ENCODE data around the gene VEZT.
"Not testable (repeated sequence)": the region's sequence is repeated elsewhere in the genome, so short reads cannot be mapped to it uniquely, and the experiment has no call there.

DNA sequence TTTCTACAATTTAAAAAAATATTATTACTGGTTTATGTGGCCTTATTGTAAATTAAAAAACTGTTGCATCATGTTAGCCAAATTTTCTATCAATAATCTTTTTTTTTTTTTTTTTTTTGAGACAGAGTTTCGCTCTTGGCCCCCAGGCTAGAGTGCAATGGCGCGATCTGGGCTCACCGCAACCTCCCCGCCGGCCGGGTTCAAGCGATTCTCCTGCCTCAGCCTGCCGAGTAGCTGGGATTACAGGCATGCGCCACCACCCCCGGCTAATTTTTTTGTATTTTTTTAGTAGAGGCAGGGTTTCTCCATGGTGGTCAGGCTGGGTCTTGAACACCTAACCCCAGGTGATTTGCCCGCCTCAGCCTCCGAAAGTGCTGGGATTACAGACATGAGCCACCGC lies 16.6 kb downstream of the VEZT start:
- TF ChIP-seq EP300, POLR2A (IDR thresholded peaks at IDR 0.05): not testable (repeated sequence)

All from ovary (tissue), 1 donor.